Activated T-cell treated with anti-CD3 and anti-CD28 coated beads for 4 hours (primary cell): Measurements from ENCODE around the gene TMEM179B.

Source experiments
- DNase-seq: peaks from one replicate; pipeline ENCODE4 v3.0.0-alpha.2; 2020

Gene TMEM179B

GRCh38 chr11:62839050-62839945, 52.1 kb downstream of the TMEM179B start, which contains the start of gene WDR74:
Gene WDR74 (minus strand): TSS chr11:62839590. CDS start chr11:62839570, 20 bp downstream.
- peak; percentile 86 for DNase-seq
